Cardiac fibroblast (primary cell): ENCODE results near the gene NXPH1.

Experiments used
- DNase-seq, 2 donors: peaks; one replicate each; pipeline versions ENCODE4 v3.0.0 to v3.0.0-alpha.2; 2010; ENCODE audit warnings: low read depth in 2 of 2
- H3K4me3 ChIP-seq, 2 donors: replicated peaks in 1 of 2; 1 replicate in 1 of 2; 2 replicates in 1 of 2; pipeline ENCODE4 v1.5.1; 2011; ENCODE audit warnings: low read depth in 2 of 2, low read length in 2 of 2, mild to moderate bottlenecking in 2 of 2, moderate library complexity in 1 of 2
- TF ChIP-seq, protein P1 (sequence below): IDR thresholded peaks from one replicate; pipeline ENCODE4 v1.5.1; 2011; ENCODE audit warnings: low read depth, mild to moderate bottlenecking, low read length, inconsistent platforms

The NXPH1 gene

GRCh38 chr7:8739837-8740236 lies 306.4 kb downstream of the NXPH1 start:
- TF ChIP-seq, protein P1, sequence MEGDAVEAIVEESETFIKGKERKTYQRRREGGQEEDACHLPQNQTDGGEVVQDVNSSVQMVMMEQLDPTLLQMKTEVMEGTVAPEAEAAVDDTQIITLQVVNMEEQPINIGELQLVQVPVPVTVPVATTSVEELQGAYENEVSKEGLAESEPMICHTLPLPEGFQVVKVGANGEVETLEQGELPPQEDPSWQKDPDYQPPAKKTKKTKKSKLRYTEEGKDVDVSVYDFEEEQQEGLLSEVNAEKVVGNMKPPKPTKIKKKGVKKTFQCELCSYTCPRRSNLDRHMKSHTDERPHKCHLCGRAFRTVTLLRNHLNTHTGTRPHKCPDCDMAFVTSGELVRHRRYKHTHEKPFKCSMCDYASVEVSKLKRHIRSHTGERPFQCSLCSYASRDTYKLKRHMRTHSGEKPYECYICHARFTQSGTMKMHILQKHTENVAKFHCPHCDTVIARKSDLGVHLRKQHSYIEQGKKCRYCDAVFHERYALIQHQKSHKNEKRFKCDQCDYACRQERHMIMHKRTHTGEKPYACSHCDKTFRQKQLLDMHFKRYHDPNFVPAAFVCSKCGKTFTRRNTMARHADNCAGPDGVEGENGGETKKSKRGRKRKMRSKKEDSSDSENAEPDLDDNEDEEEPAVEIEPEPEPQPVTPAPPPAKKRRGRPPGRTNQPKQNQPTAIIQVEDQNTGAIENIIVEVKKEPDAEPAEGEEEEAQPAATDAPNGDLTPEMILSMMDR: no peak
- H3K4me3 ChIP-seq: no peak overlapping the region
- DNase-seq: no peak

DNA sequence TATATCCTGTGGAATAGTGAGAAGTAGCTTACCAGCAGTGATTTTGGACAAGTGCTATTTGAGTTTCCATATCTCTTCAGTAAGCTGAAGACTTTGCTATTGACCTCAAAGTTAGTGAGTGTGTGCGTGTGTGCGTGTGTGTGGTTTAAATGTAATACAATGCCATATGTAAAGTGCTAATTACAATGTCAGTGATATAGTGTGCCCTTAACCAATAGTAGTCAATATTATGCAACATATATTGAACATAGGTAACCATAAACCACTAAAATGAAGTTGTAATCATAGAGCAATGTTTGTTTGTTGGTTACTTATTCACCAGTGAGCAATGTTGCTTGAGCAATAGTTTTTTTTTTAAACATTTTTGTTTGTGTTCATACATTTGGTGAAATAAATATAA lies 309.4 kb downstream of the NXPH1 start:
- no peak for DNase-seq
- no peak overlapping the region for H3K4me3 ChIP-seq
- TF ChIP-seq, protein P1: no peak

- no peak overlapping the region for H3K4me3 ChIP-seq
- TF ChIP-seq, protein P1: no peak
- DNase-seq: no peak
Observed at GRCh38 chr7:8747338-8747737, 313.9 kb downstream of the NXPH1 start.

DNA sequence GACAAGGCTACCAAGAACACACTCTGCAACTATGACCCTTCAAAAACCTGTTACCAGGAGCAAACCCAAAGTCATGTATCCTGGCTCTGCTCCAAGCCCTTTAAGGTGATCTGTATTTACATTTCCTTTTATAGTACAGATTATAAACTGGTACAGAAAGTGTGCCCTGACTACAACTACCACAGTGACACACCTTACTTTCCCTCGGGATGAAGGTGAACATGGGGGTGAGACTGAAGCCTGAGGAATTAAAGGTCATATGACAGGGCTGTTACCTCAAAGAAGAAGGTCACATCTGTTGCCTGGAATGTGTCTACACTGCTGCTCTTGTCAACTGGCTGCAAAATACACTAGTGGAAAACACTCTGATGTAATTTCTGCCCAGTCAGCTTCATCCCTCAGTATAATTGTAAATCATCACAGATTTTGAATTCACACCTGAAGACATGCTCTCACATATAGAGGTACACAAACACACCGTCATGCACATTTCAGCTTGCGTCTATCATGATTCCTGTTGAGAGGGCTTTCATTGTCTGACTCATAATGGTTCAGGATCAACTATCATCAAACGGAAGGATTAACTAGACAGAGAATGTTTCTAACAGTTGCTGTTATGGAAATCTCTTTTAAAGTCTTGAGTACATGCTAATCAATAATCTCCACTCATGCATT lies 318.3 kb downstream of the NXPH1 start:
- TF ChIP-seq, protein P1: no peak
- H3K4me3 ChIP-seq: no peak overlapping the region
- no peak for DNase-seq

DNA sequence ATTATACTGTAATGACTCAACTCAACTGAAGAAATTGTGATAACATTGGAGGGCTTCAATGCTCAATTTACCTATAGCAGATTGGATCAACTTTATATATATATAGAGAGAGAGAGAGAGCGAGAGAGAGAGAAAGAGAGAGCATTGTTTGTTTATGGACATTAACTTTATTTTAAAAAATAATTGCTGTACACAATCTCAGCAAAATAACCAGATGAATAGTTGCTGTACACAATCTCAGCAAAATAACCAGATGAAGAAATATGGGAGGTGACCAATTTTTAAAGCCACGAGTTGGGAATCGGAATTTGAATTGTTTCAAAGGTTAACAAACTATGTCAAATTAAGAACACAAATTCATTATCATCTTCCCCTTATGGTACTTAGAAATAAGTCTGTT lies 319.9 kb downstream of the NXPH1 start:
- H3K4me3 ChIP-seq: no peak overlapping the region
- TF ChIP-seq, protein P1: no peak
- no peak for DNase-seq

GRCh38 chr7:8761731-8762130 lies 328.3 kb downstream of the NXPH1 start:
- H3K4me3 ChIP-seq: no peak overlapping the region
- TF ChIP-seq, protein P1: no peak
- DNase-seq: no peak

DNA sequence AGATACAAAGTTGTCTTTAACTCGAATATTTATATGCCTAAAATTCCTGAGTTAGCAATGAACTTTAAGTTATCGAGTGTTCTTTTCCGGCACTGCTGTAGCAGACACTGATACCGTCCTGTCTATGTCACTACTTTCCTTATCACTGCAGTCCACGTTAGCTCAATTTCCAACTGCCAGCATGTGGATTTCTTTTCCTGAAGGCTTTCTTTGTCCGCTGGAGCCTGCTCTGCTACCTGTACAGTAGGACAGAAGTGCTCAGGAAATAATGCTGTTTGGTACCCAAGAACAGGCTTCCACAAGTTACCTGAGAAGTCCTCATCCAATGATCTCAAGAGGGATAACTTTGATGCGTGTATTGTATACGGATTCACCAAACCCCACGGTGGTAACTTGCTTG lies 329.4 kb downstream of the NXPH1 start:
- TF ChIP-seq, protein P1: no peak
- DNase-seq: no peak
- no peak overlapping the region for H3K4me3 ChIP-seq
